Measurements from ENCODE around the gene ACMSD. TPM values are rescaled to one million over a fixed set of nuclear protein-coding genes. Genes with fewer than 3 reads are reported as not detected.
"Not testable (repeated sequence)": the region's sequence is repeated elsewhere in the genome, so short reads cannot be mapped to it uniquely, and the experiment has no call there.

The ACMSD gene
- total and polyA plus RNA-seq, 2 of the 13 experiments (the other 11 are each of a cell fraction or from before 2014, with no cell fraction given): not detected

DNA sequence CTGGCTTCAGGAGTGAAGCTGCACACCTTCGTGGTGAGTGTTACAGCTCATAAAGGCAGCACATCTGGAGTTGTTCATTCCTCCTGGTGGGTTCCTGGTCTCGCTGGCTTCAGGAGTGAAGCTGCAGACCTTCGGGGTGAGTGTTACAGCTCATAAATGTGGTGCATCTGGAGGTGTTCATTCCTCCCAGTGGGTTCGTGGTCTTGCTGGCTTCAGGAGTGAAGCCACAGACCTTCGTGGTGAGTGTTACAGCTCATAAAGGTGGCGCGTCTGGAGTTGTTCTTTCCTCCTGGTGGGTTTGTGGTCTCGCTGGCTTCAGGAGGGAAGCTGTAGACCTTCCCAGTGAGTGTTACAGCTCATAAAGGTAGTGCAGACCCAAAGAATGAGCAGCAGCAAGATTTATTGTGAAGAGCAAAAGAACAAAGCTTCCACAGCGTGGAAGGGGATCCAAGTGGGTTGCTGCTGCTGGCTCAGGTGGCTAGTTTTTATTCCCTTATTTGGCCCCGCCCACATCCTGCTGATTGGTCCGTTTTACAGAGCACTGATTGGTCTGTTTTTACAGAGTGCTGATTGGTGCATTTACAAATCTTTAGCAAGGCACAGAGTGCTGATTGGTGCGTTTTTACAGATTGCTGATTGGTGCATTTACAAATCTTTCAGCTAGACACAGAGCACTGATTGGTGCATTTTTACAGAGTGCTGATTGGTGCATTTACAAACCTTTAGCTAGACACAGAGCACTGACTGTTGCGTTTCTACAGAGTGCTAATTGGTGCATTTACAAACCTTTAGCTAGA, 34.6 kb upstream of the ACMSD start:
- intact Hi-C loops (cut with micrococcal nuclease; ENCODE audit: unreplicated experiment); BruUV-seq (replicated peaks); CTCF ChIA-PET (ENCODE audit: low intra/inter-chr PET ratio, low total read pairs); H3K4me2 ChIP-seq (ENCODE audit: low read depth, low read length); H3K36me3 ChIP-seq (replicated peaks in 1 of 2; ENCODE audit: control insufficient read depth in 1 of 2, insufficient read depth in 2 of 2, low read length in 2 of 2); DNase-seq (ENCODE audit: low spot score); H2AFZ ChIP-seq (ENCODE audit: low read length); POLR2A ChIA-PET; H3K27me3 ChIP-seq (ENCODE audit: control insufficient read depth in 1 of 2, insufficient read depth in 2 of 2, low read length in 2 of 2); H3K9me3 ChIP-seq (ENCODE audit: low read length); H3K9ac ChIP-seq (ENCODE audit: insufficient read depth, low read depth, low read length); H4K20me1 ChIP-seq (ENCODE audit: insufficient read depth, low read length); H3K79me2 ChIP-seq (ENCODE audit: insufficient read depth, low read length); in situ Hi-C loops (cut with HindIII; ENCODE audit: extremely low pct_ligation_motif_present, low pct_unique_long_range_greater_than_20kb); H3K4me1 ChIP-seq (ENCODE audit: insufficient read depth, low read length); FAIRE-seq; H3K4me3 ChIP-seq (replicated peaks in 1 of 3; ENCODE audit: insufficient read depth in 1 of 3, low read depth in 2 of 3, low read length in 3 of 3); ATAC-seq; H3K27ac ChIP-seq (ENCODE audit: extremely low read length, insufficient read depth, low read length): not testable (repeated sequence)
- TF ChIP-seq NFYB (CRISPR knock-in tag; IDR thresholded peaks at IDR 0.05) (peak; percentile 40; the same call in 1 of the 2 replicates), MAFF (IDR thresholded peaks at IDR 0.05; ENCODE audit: low read depth, low read length) (peak; percentile 56), MAFK (conservative IDR thresholded peaks at IDR 0.05 in 1 of 2, IDR thresholded peaks at IDR 0.05 in 1 of 2; ENCODE audit: low read length in 2 of 2) (peak; percentile 18 to 58; a peak in 3 of 4 replicates)
- whole genome bisulfite sequencing (ENCODE audit: low lambda C conversion rate): 22% methylated on average over 13 of the region's 13 CpGs

GRCh38 chr2:134815741-134816140, 22.7 kb upstream of the ACMSD start:
- Histone ChIP-seq H3K79me2 (ENCODE audit: insufficient read depth, low read length) (no peaks in the 10 kb centered on the region), H3K9ac (ENCODE audit: insufficient read depth, low read depth, low read length) (no peak overlapping the region), H3K27me3 (ENCODE audit: control insufficient read depth in 1 of 2, insufficient read depth in 2 of 2, low read length in 2 of 2) (peaks cover 0 to 7% of the 10 kb centered on the region in 2 experiments; a peak in 1 of 5 replicates), H3K4me1 (ENCODE audit: insufficient read depth, low read length) (no peaks in the 10 kb centered on the region), H3K4me3 (replicated peaks in 1 of 3; ENCODE audit: insufficient read depth in 1 of 3, low read depth in 2 of 3, low read length in 3 of 3) (no peak overlapping the region), H2AFZ (ENCODE audit: low read length) (no peak overlapping the region), H4K20me1 (ENCODE audit: insufficient read depth, low read length) (no peaks in the 10 kb centered on the region), H3K4me2 (ENCODE audit: low read depth, low read length) (no peak overlapping the region), H3K27ac (ENCODE audit: extremely low read length, insufficient read depth, low read length) (no peak overlapping the region), H3K9me3 (ENCODE audit: low read length) (peaks cover 20% of the 10 kb centered on the region), H3K36me3 (replicated peaks in 1 of 2; ENCODE audit: control insufficient read depth in 1 of 2, insufficient read depth in 2 of 2, low read length in 2 of 2) (no peaks in the 10 kb centered on the region)
- TF ChIP-seq HMGA1 (CRISPR knock-in tag; conservative IDR thresholded peaks at IDR 0.05): no peak
- no peak for TF ChIP-seq ZBTB20 (CRISPR knock-in tag; IDR thresholded peaks at IDR 0.05; ENCODE audit: borderline replicate concordance, low read depth)
- no peak for TF ChIP-seq PCBP2 (optimal IDR thresholded peaks at IDR 0.05; ENCODE audit: low read depth, low read length, poor library complexity, severe bottlenecking)
- CTCF ChIA-PET (ENCODE audit: low intra/inter-chr PET ratio, low total read pairs): no interaction called here
- WGBS (ENCODE audit: low lambda C conversion rate): 0% methylated on average over 1 of the region's 1 CpG
- intact Hi-C loops (cut with micrococcal nuclease; ENCODE audit: unreplicated experiment) (no loop called here), in situ Hi-C loops (cut with HindIII; ENCODE audit: extremely low pct_ligation_motif_present, low pct_unique_long_range_greater_than_20kb) (no loop called here)
- DNase-seq (ENCODE audit: low spot score) (no peak), ATAC-seq (no peak), FAIRE-seq (no peak)
- no TSS peak for BruUV-seq (replicated peaks)
- POLR2A ChIA-PET: no interaction called here
